COLO668 (cell line): ENCODE results near the gene TMEM132A.
"Not testable (repeated sequence)": the region's sequence is repeated elsewhere in the genome, so short reads cannot be mapped to it uniquely, and the experiment has no call there.

Experiments
- DNase-seq: peaks from one replicate; lab custom pipeline; 2025; ENCODE audit not compliant: unreplicated experiment; lab: John Stamatoyannopoulos, UW

The TMEM132A gene

GRCh38 chr11:60952742-60953170 is 28.5 kb downstream of the TMEM132A start:
- DNase-seq = no peak

- no peak for DNase-seq
Observed at GRCh38 chr11:60953781-60954180, 29.5 kb downstream of the TMEM132A start.

- no peak for DNase-seq
Observed at GRCh38 chr11:60954421-60954820, 30.2 kb downstream of the TMEM132A start.

GRCh38 chr11:60955571-60955970 is 31.3 kb downstream of the TMEM132A start:
- DNase-seq = no peak

GRCh38 chr11:60957188-60957587 is 32.9 kb downstream of the TMEM132A start:
- DNase-seq = no peak

GRCh38 chr11:60959431-60959830 is 35.2 kb downstream of the TMEM132A start:
- no peak for DNase-seq

GRCh38 chr11:60960405-60960804 is 36.1 kb downstream of the TMEM132A start:
- no peak for DNase-seq

- DNase-seq = no peak
Observed at GRCh38 chr11:60964801-60965200, 40.5 kb downstream of the TMEM132A start.

- DNase-seq = no peak
Observed at GRCh38 chr11:60966890-60967289, 42.6 kb downstream of the TMEM132A start.

- DNase-seq = no peak
Observed at GRCh38 chr11:60968223-60968622, 44.0 kb downstream of the TMEM132A start.

GRCh38 chr11:60970369-60970774 is 46.1 kb downstream of the TMEM132A start:
- peak; percentile 58 for DNase-seq

- no peak for DNase-seq
Observed at GRCh38 chr11:60970890-60971289, 46.6 kb downstream of the TMEM132A start.

GRCh38 chr11:60971520-60971919 is 47.3 kb downstream of the TMEM132A start, which contains the start of gene CD6:
Gene CD6, plus strand, starts transcription at chr11:60971680. Its CDS starts 186 bp downstream, at chr11:60971866.
- DNase-seq = no peak

- DNase-seq = no peak
Observed at GRCh38 chr11:60972182-60973030, 48.1 kb downstream of the TMEM132A start.

- DNase-seq = no peak
Observed at GRCh38 chr11:60973699-60974098, 49.4 kb downstream of the TMEM132A start.

- DNase-seq = not testable (repeated sequence)
Observed at GRCh38 chr11:60974316-60974715, 50.1 kb downstream of the TMEM132A start.

- no peak for DNase-seq
Observed at GRCh38 chr11:60974726-60975125, 50.5 kb downstream of the TMEM132A start.

- DNase-seq = no peak
Observed at GRCh38 chr11:60977224-60977623, 53.0 kb downstream of the TMEM132A start.

GRCh38 chr11:60977836-60978235 is 53.6 kb downstream of the TMEM132A start:
- no peak for DNase-seq

GRCh38 chr11:60978546-60979380 is 54.5 kb downstream of the TMEM132A start:
- no peak for DNase-seq

- DNase-seq = no peak
Observed at GRCh38 chr11:60981515-60981914, 57.3 kb downstream of the TMEM132A start.

GRCh38 chr11:60982184-60982583 is 57.9 kb downstream of the TMEM132A start:
- DNase-seq = no peak
